Omental fat pad (tissue), 4 donors: ENCODE results near the gene F9. TPM values are rescaled to one million over a fixed set of nuclear protein-coding genes. Genes with fewer than 3 reads are reported as not detected.

ENCODE experiments used
- ATAC-seq: fragments of 150-250 bp; one replicate; pipeline ENCODE4 v1.9.1; 2016; ENCODE audit warnings: mild to moderate bottlenecking, moderate library complexity; ENCODE audit not compliant: low FRiP score
- DNase-seq: peaks from one replicate; pipeline ENCODE4 v3.0.0-alpha.2; 2019; ENCODE audit warnings: low spot score
- total RNA-seq, 4 donors: library from RNA; depleted of rRNA; stranded (reverse); fragments of >200 nt; gene quantifications; one replicate each; pipeline ENCODE4 v1.1.0, GENCODE V29; 2016
- TF ChIP-seq, protein P1 (sequence below), 3 donors: fragments of 450-650 bp; IDR thresholded peaks; one replicate each; pipeline ENCODE4 v1.5.1; 2016 to 2017; ENCODE audit warnings: antibody characterized with exemption in 3 of 3, mild to moderate bottlenecking in 3 of 3, moderate library complexity in 2 of 3

F9 gene
- total RNA-seq, 4 donors from 2014 or later, result not detected

DNA sequence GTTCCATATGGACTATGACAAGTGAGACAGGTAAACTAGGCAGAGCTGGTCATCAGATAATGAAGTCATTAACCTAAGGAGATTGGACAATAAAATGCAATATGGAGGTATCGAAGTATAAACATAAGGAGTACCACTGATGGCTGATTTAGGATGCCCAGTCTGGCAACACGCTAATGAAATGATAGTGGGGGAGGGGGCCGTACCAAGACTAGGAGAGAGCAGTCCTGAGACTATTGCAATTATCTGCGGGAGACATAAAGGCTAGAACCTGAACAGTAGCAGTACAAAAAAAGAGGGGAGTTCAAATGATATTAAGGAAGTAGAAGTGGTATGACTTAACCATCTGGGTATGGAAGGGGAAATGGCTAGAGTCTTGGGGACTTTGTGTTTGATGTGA is 2.3 kb downstream of the F9 start:
- TF ChIP-seq, protein P1, sequence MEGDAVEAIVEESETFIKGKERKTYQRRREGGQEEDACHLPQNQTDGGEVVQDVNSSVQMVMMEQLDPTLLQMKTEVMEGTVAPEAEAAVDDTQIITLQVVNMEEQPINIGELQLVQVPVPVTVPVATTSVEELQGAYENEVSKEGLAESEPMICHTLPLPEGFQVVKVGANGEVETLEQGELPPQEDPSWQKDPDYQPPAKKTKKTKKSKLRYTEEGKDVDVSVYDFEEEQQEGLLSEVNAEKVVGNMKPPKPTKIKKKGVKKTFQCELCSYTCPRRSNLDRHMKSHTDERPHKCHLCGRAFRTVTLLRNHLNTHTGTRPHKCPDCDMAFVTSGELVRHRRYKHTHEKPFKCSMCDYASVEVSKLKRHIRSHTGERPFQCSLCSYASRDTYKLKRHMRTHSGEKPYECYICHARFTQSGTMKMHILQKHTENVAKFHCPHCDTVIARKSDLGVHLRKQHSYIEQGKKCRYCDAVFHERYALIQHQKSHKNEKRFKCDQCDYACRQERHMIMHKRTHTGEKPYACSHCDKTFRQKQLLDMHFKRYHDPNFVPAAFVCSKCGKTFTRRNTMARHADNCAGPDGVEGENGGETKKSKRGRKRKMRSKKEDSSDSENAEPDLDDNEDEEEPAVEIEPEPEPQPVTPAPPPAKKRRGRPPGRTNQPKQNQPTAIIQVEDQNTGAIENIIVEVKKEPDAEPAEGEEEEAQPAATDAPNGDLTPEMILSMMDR (IDR thresholded peaks at IDR 0.05), result no peak
- DNase-seq, result no peak
- ATAC-seq, result no peak

DNA sequence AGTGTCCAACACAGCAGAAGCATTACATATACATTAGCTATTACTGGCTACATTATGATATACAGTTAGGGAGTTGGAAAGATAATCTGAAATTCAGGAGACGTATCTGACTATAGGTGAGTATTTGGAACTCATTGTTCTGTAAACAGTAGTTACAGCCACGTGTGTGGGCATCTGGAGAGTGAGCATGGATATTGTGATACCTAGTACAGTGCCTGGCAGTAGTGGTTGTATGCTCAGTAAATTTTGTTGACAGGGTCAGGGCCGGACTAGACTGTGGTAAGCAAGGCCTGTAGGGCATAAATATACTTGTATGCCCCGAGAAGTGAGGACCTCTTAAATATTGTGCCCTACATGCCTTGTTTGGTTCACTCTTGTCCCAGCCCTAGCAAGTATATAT is 2.9 kb downstream of the F9 start:
- TF ChIP-seq, protein P1 (IDR thresholded peaks at IDR 0.05), result no peak
- DNase-seq (no peak), ATAC-seq (no peak)

DNA sequence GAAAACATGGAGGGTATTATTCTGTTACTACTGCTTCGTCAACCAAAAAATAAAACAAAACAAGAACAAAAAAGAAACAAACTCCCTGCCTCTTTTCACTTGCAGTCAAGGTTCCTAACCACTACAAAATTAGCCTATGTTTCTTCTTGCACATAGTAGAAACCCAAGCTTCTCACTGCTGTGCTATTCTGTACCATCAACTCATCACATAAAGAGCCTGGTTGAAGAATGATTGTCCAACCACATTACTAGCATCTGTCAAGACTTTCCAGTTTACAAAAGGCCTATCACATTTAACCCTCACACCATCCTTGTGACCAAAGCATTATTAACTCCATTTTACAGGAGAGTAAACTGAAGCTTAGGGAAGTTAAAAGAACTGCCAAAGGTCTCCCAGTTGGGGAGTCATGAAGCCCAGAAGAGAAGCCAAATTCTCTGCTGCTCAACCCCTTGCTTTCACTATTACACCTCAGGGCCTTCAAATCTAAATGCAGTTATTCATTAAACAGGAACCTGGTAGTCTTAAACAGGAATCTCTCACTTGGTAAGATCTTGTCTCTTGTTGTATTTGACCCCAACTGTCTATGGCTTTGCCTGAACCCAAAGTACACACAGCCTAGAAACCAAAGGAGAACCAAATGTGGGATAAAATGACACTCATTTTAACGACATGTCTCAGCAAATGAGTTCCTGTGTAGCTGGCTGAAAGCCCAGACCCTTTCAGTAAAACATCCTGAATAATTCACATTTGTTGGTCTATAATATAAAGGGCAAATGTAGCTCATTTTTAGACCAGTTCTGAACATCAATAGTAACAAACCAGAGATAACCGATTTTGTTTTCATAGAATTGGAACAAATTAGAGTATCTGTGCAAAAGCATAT is 8.6 kb downstream of the F9 start:
- DNase-seq (no peak), ATAC-seq (no peak)
- TF ChIP-seq, protein P1 (IDR thresholded peaks at IDR 0.05), result no peak

DNA sequence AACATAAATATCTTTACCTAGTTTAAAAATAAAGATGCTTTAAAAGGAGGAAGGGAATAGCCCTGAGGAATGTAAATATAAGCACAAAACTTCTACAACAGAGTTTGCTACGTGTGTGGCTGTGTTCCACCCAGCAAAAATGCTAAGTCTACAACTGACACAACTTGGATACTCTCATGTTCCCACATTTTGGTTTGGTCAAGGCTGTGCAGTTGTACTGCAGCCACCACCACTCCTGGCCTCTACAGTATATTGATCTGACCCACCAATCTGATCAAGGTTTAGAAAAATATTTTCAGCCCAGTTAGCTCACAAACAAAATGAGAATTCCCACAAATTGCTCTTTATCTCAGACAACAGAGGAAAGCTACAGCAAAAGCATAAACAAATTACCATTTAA is 12.1 kb downstream of the F9 start:
- TF ChIP-seq, protein P1 (IDR thresholded peaks at IDR 0.05), result no peak
- DNase-seq (no peak), ATAC-seq (no peak)

DNA sequence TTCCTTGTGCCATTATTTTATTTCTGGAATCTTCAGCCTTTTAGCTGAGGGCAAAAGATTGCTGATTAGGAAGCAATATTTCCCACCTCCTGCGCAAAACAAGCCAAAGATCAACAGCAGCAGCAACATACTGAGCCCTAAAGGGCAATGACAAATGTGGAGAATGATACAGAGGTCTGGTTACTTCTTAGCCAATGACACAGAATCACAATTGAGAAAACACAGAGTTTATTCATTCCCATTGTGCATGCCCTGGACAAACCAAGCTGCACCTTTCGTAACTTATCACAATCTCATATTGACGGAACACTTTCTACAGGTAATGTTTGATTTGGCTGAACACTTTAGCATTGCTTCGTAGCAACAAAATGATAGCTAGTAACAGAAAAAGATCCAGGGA is 13.4 kb downstream of the F9 start:
- no peak for DNase-seq
- no peak for ATAC-seq
- TF ChIP-seq, protein P1 (IDR thresholded peaks at IDR 0.05), result no peak

DNA sequence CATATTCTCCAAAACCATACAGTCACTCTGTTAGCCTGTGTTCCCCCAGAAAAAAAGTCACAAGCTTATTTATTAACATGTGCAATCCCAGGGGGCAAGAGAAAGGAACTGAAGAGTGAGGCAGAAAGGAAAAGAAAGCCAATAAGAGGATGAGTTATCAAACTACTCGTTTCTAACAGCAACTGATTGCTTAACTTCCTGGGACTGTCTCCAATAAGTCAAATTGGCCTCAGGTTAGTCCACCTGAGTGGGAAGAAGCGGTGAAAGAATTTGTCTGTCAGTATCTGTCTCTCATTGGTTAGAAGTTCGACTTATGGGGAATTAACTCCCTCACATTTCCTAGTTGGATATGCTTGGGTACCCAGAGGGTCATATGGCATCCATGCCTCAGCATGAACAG is 14.1 kb downstream of the F9 start:
- TF ChIP-seq, protein P1 (IDR thresholded peaks at IDR 0.05), result no peak
- no peak for ATAC-seq
- no peak for DNase-seq

DNA sequence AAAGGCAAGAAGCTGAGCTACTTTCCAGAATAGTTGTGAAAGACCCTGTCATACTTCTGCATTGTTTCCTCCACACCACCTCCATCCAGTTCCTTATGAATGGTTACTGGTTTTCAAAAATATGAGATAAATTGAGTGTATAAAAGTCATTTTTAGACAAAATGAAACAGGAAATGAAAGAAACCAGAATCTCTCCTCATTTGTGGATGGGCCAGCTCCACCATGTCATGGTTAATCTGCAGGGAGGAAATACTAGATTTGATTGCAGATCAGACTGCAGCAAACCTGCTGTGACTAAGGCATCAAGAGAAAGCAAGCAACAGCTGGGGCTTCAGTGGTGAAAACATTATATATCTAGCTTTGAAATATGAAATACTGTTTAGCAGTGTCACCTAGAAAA is 23.8 kb downstream of the F9 start:
- TF ChIP-seq, protein P1 (IDR thresholded peaks at IDR 0.05), result no peak
- no peak for DNase-seq
- ATAC-seq, result no peak
